Gastroesophageal sphincter (tissue), 3 donors: ENCODE results near the gene SRP72.

Source experiments
- CTCF ChIP-seq, 4 experiments: fragments of 200-600 bp in 2 of 4; fragments of 450-650 bp in 2 of 4; sonication (generic) in 1 of 4; IDR thresholded peaks; one replicate each; pipeline ENCODE4 v1.5.1; 2017 to 2019; ENCODE audit warnings: antibody characterized with exemption in 4 of 4, mild to moderate bottlenecking in 2 of 4, moderate library complexity in 2 of 4
- EP300 ChIP-seq: sonication (generic); formaldehyde crosslinking; IDR thresholded peaks from one replicate; pipeline ENCODE4 v1.6.1; 2017; ENCODE audit warnings: antibody characterized with exemption, mild to moderate bottlenecking
- POLR2A ChIP-seq, 2 donors: fragments of 450-650 bp; IDR thresholded peaks; one replicate each; pipeline ENCODE4 v1.6.1; 2017; ENCODE audit warnings: antibody characterized with exemption in 2 of 2, mild to moderate bottlenecking in 2 of 2, moderate library complexity in 1 of 2
- POLR2AphosphoS5 ChIP-seq: sonication (generic); formaldehyde crosslinking; IDR thresholded peaks from one replicate; pipeline ENCODE4 v1.6.1; 2017; ENCODE audit warnings: antibody characterized with exemption

GRCh38 chr4:56496241-56496640, 28.8 kb downstream of the SRP72 start:
- no peak for TF ChIP-seq POLR2A (IDR thresholded peaks at IDR 0.05)
- TF ChIP-seq CTCF (IDR thresholded peaks at IDR 0.05): no peak
- no peak for TF ChIP-seq EP300
- TF ChIP-seq POLR2AphosphoS5: no peak
